ENCODE data around the gene RLF.

RLF gene

GRCh38 chr1:40281853-40282252 is 120.7 kb downstream of the RLF start:
- DNase-seq = no peak
